GM19452 (cell line): ENCODE data around the gene CBX5.
"Not testable (repeated sequence)": the region's sequence is repeated elsewhere in the genome, so short reads cannot be mapped to it uniquely, and the experiment has no call there.

ENCODE experiments used
- ATAC-seq: cut with Tn5 transposase; IDR thresholded peaks from one replicate; pipeline ENCODE4 v1.9.1; 2021; ENCODE audit not compliant: unreplicated experiment

The CBX5 gene

DNA sequence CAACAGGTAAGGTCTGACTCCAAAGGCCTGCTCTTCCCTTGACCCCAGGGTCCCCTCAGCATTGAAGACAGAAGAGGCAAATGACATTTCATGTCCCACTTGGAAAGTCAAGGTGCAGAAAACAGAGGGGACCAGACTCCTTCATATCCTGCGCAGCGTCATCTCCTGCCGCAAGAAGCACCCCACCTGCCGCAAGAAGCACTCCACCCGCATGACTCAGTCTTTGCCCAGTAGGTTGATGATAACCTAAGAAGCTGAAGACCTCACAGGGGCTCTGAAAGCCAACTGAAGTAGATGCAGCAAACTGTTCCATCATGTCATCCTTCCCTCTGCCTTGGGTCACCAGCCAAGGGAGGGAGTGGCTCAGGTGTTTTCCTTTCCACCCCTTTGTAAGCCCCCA is 79.5 kb downstream of the CBX5 start:
- no peak for ATAC-seq

DNA sequence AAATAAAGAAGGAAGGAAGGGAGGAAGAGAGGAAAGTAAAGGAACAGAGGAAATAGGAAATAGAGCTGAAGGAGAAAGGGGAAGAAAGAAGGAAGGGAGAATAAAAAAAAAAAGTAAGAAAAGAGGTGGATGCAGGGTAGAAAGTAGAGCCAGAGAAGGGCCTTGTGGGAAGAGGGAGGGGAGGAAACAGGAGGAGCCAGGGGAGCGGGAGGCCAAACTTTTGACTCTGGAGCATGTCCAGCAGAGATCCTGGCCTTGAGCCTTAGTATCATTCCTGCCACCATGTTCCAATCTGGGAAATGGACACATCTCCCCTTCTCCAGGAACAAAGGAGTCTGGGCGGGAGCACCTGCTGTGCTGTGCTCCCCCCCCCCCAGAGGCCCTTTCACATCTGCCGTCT is 80.0 kb downstream of the CBX5 start:
- no peak for ATAC-seq

DNA sequence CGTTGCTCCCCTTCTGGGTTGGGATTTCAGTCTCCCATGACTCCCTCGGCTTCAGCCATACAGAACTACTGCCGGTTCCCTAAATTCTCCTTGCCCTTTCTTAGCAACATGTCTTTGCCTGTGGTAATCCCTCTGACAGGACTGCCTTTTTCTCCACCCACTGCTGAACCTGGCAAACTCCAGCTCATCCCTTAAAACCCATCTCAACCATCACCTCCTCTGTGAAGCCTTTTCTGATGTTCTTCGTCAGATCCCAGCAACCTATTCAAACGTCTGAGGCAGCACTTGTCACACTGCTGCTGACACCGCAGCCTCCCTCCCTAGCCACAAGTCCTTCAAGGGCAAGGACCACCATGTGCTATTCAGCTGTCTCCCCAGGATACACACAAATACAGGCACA is 80.9 kb downstream of the CBX5 start:
- ATAC-seq = no peak

- no peak for ATAC-seq
These were observed 82.5 kb downstream of the CBX5 start for GRCh38 chr12:54197431-54197909.

GRCh38 chr12:54197010-54197409 is 82.9 kb downstream of the CBX5 start:
- no peak for ATAC-seq

DNA sequence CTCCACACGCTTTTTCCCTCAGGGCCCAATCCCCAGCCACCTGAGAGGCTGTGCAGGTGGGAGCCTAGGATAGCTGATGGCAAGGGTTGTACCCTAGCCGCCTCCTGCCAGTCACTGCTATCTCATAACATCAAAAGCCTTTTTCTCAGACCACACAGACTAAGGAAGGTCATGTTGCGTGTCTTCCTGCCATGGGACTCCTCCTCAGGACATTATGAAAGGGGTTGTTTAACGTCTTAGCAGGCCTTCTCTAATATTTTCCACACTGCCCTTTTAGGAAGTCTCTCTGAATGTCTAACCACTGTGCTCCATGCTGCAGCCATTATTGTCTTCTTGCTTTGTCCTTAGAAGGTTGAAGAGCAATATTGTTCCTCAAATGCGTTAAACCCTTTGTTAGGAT is 83.5 kb downstream of the CBX5 start:
- no peak for ATAC-seq

GRCh38 chr12:54195737-54196347 is 84.1 kb downstream of the CBX5 start:
- no peak for ATAC-seq

DNA sequence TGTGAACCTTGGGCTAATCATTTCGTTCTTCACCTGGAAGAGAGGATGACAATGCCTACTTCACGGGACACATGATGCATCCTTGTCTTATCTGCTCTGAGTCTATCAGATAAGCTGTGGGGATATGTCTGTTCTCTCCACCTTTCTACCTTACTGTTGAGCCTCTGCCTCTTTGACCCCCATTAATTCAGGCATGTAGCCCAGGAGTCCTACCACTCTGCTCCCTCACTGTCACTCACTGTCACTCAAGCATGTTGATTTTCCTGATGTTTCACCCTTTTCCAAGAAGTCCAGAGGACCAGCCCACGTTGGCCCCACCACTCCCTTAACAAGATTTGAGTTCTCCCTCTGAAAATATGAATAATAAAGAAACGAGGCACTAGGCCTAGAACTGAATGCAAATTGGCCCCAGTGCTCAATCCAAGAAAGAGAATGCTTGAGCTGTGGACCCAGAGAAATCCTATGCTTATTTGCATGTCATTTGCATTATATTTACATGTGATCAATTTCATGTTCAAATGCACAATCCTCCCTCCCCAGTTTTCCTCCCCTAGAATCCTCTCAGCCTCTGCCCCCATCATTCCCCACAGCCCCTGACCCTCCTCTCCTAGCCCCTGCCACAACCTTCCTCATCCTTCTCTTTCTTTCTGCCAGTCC is 84.7 kb downstream of the CBX5 start:
- no peak for ATAC-seq

DNA sequence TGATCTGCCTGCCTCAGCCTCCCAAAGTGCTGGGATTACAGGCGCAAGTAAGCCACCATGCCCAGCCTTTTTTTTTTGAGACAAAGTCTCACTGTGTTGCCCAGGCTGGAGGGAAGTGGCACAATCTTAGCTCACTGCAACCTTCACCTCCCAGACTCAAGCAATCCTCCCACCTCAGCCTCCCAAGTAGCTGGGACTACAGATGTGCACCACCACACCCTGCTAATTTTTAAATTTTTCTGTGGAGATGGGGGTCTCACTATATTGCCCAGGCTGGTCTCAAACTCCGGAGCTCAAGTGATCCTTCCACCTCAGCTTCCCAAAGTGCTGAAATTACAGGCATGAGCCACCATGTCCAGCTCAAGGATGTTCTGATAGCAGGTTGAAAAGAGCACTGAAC is 85.3 kb downstream of the CBX5 start:
- not testable (repeated sequence) for ATAC-seq

- ATAC-seq = no peak
These were observed 86.5 kb downstream of the CBX5 start for GRCh38 chr12:54193434-54193833.

DNA sequence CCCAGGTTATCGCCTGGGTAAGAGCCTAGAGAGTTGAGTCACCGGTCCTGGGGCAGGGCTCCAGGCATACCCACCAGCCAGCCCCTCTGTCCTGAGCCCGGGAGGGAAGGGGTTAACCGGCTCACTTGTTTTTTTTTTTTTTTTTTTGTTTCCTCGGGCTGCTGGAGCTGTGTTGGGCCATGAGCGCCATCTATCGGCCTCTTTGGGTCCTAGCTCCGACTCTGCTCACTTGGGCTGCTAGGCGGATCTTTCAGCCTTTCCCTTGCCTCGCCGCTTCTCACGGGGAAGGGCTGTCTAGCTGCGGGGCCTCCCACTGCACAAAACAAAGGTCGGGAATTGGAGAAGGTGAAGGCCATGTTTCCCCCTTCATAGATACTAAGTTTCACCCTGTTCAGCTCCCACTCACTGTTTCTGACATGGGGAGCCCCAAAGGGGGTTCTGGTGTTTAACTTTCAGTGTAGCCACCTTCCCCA is 88.3 kb downstream of the CBX5 start:
- ATAC-seq = peak; percentile 39

GRCh38 chr12:54191126-54191525 is 88.8 kb downstream of the CBX5 start:
- ATAC-seq = no peak

DNA sequence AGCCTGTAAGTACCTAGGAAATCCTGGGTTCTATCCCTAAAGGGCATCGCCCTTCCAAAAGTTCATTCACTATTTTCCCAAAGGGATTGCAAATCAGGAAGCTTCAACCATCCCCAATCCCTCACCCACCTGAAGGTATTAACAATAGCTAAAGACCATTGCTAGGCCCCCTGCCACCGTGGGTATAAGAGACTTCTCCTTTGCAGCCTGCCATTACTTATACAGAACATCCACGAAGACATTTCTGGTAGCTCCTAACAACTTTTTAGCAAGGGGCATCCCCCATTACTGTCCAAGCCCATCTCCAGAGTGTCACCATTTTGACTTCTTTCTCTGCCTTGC is 90.8 kb downstream of the CBX5 start:
- ATAC-seq = no peak

DNA sequence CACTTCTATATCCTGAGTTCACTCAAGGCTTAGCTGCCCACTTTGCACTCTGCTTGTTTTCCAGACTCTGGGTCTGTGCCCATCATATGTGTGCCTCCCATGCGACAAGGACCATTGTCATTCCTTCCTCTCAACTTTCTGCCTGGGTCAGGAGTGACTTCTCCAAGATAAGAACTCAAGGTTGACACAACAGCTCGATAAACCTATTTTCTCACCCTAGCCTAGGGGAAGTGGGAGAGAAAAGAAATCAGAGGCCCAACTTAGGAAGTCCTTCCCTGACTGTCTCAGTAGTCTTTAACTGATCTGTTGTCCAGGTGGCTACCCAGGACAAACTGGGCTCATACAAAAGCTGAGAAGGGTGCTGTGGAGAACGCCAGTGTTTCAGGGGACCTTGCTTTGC is 92.8 kb downstream of the CBX5 start:
- ATAC-seq = no peak

DNA sequence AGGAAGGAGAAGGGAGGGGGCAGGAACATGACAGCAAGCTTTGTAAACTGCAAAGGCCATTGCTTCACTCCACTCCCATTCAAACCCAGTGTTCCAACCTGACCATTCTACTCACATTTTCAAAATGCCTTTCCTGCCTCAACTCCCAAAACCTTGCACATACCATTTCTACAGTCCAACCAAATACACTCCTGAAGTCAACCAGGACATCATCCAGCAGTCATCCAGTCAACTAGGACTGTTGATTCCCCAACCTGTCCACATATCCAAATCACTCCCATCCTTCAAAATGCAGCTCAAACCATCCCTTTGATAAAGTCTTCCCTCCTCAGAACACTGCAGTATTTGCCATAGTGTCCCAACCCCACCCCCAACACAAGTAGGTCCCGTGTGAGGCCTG is 94.0 kb downstream of the CBX5 start:
- no peak for ATAC-seq

GRCh38 chr12:54185297-54185696 is 94.6 kb downstream of the CBX5 start:
- ATAC-seq = not testable (repeated sequence)

DNA sequence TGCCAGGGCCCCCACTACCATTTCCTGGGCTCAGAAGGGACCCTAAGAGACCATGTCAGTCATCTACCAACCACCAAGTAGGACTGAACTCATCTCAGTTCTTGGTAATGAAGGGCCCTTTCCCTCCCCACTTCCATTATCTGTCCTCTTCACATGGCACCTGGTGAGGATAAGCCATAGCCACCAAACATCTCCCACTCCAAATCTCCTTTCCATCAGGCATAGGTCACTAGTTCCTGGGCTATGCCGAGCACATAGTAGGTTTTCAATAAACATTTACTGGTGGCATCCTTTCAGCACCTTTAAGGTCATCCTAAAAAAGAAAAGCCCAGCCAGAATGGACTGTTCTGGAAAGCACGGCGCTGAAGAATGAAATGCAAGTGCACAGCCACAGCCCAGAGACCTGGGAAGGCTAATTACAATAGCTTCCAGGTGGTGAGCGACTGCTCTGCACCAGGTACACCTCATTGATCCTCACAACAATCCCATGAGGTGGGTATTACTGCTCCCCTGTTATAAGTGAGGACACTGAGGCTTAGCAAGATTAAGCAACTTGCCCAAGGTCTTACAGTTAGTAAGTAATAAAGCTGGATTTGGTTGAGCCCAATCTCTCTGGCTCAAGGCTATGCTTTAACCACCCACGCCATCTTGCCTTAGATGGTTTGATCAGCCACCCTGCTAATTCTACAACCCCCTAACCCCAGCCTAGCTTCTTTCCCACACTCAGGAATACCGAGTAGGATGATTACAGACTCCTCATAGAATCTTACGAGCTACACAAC is 95.7 kb downstream of the CBX5 start:
- no peak for ATAC-seq

GRCh38 chr12:54182981-54183380 is 96.9 kb downstream of the CBX5 start:
- no peak for ATAC-seq

GRCh38 chr12:54182086-54182485 is 97.8 kb downstream of the CBX5 start:
- ATAC-seq = no peak
